Peyer's patch (tissue), 4 donors: ENCODE measurements around the gene PLXNA2. TPM values are rescaled to one million over a fixed set of nuclear protein-coding genes. Genes with fewer than 3 reads are reported as not detected.

Experiments used
- DNase-seq, 3 donors: peaks; one replicate each; pipeline ENCODE4 v3.0.0-alpha.2; 2017 to 2019
- H3K27ac ChIP-seq, 4 donors: fragments of 200-600 bp; sonication (generic); one replicate each; pipeline ENCODE4 v1.5.1; 2016 to 2019
- H3K27me3 ChIP-seq, 2 donors: fragments of 200-600 bp; sonication (generic); one replicate each; pipeline ENCODE4 v1.5.1; 2019
- H3K36me3 ChIP-seq, 3 donors: fragments of 200-600 bp; sonication (generic); one replicate each; pipeline ENCODE4 v1.5.1; 2016 to 2019
- H3K4me1 ChIP-seq, 4 donors: fragments of 200-600 bp; sonication (generic); one replicate each; pipeline ENCODE4 v1.5.1; 2016 to 2019
- H3K4me3 ChIP-seq, 4 donors: fragments of 200-600 bp; sonication (generic); 1 replicate in 3 of 4; 2 replicates in 1 of 4; pipeline ENCODE4 v1.5.1; 2016 to 2019; ENCODE audit warnings: mild to moderate bottlenecking in 1 of 4
- H3K9me3 ChIP-seq, 4 donors: fragments of 200-600 bp; sonication (generic); one replicate each; pipeline ENCODE4 v1.5.1; 2016 to 2019; ENCODE audit warnings: mild to moderate bottlenecking in 1 of 4
- POLR2A ChIP-seq, 2 donors: fragments of 450-650 bp; IDR thresholded peaks; one replicate each; pipeline ENCODE4 v1.5.1; 2017; ENCODE audit warnings: antibody characterized with exemption in 2 of 2, mild to moderate bottlenecking in 2 of 2, moderate library complexity in 2 of 2
- total RNA-seq, 4 donors: library from RNA; depleted of rRNA; stranded (reverse); fragments of >200 nt; gene quantifications; one replicate each; pipeline ENCODE4 v1.1.0, GENCODE V29; 2016
- TF ChIP-seq, protein P1 (sequence below), 6 experiments: fragments of 450-650 bp in 4 of 6; fragments of 200-600 bp in 2 of 6; sonication (generic) in 1 of 6; IDR thresholded peaks; one replicate each; pipeline ENCODE4 v1.5.1; 2017 to 2019; ENCODE audit warnings: antibody characterized with exemption in 6 of 6, mild to moderate bottlenecking in 3 of 6, moderate library complexity in 1 of 6

PLXNA2 gene
- total RNA-seq, 4 donors from 2014 or later = 51.5 to 70.2 (median 62.5) TPM

- H3K27ac ChIP-seq = no peak overlapping the region
- TF ChIP-seq, protein P1, sequence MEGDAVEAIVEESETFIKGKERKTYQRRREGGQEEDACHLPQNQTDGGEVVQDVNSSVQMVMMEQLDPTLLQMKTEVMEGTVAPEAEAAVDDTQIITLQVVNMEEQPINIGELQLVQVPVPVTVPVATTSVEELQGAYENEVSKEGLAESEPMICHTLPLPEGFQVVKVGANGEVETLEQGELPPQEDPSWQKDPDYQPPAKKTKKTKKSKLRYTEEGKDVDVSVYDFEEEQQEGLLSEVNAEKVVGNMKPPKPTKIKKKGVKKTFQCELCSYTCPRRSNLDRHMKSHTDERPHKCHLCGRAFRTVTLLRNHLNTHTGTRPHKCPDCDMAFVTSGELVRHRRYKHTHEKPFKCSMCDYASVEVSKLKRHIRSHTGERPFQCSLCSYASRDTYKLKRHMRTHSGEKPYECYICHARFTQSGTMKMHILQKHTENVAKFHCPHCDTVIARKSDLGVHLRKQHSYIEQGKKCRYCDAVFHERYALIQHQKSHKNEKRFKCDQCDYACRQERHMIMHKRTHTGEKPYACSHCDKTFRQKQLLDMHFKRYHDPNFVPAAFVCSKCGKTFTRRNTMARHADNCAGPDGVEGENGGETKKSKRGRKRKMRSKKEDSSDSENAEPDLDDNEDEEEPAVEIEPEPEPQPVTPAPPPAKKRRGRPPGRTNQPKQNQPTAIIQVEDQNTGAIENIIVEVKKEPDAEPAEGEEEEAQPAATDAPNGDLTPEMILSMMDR (IDR thresholded peaks at IDR 0.05) = no peak
- no peak for TF ChIP-seq POLR2A (IDR thresholded peaks at IDR 0.05)
- no peak for DNase-seq
Observed at GRCh38 chr1:208141610-208142192, 102.5 kb downstream of the PLXNA2 start.

DNA sequence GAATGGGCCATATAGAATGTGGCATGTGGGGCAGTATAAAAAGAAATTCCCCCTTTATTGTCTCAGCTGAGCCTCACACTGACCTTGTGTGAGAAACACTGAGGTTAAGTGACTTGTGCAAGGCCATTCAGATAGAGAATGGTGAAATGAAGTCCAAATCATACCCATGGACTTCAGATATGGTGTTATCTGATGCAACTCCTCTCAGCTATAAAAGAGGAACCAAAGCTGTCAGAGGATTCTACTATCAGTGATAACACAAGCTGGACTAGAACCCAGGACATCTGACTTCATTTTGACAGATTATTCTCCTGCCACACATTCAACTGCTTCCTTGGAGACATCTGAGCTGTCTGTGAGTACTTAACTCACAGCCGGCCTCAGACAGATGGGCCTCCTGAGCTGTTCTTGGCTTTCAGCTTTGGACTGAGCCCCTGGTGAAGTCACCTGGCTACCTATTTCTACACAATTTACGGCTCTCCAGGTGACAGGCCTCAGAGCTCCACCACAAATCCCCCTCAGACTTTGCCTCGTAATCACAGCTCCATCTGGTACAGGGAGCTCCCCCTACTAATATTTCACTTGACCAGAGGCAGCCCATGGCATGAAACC, 104.6 kb downstream of the PLXNA2 start:
- no peak for TF ChIP-seq POLR2A (IDR thresholded peaks at IDR 0.05)
- TF ChIP-seq, protein P1 (IDR thresholded peaks at IDR 0.05) = no peak
- Histone ChIP-seq H3K27me3 (no peaks in the 10 kb centered on the region), H3K27ac (no peak overlapping the region), H3K4me1 (peaks cover 0 to 12% (median 0%) of the 10 kb centered on the region in 4 donors), H3K9me3 (no peaks in the 10 kb centered on the region), H3K4me3 (no peak overlapping the region), H3K36me3 (peaks cover 0 to 35% (median 0%) of the 10 kb centered on the region in 3 donors)
- no peak for DNase-seq

More at GRCh38 chr1:208141610-208142192, 102.5 kb downstream of the PLXNA2 start:
- peaks cover 0 to 35% (median 0%) of the 10 kb centered on the region in 3 donors for H3K36me3 ChIP-seq
- H3K9me3 ChIP-seq = no peaks in the 10 kb centered on the region
- H3K4me3 ChIP-seq = no peak overlapping the region
- peaks cover 0 to 12% (median 0%) of the 10 kb centered on the region in 4 donors for H3K4me1 ChIP-seq
- H3K27me3 ChIP-seq = no peaks in the 10 kb centered on the region

- Histone ChIP-seq H3K36me3 (peaks cover 0 to 32% (median 0%) of the 10 kb centered on the region in 3 donors), H3K27ac (no peak overlapping the region), H3K9me3 (no peaks in the 10 kb centered on the region), H3K4me1 (peaks cover 0 to 3% (median 0%) of the 10 kb centered on the region in 4 donors), H3K27me3 (no peaks in the 10 kb centered on the region), H3K4me3 (no peak overlapping the region)
- DNase-seq = no peak
- TF ChIP-seq, protein P1 (IDR thresholded peaks at IDR 0.05) = no peak
- no peak for TF ChIP-seq POLR2A (IDR thresholded peaks at IDR 0.05)
Observed at GRCh38 chr1:208137193-208137592, 107.0 kb downstream of the PLXNA2 start.

DNA sequence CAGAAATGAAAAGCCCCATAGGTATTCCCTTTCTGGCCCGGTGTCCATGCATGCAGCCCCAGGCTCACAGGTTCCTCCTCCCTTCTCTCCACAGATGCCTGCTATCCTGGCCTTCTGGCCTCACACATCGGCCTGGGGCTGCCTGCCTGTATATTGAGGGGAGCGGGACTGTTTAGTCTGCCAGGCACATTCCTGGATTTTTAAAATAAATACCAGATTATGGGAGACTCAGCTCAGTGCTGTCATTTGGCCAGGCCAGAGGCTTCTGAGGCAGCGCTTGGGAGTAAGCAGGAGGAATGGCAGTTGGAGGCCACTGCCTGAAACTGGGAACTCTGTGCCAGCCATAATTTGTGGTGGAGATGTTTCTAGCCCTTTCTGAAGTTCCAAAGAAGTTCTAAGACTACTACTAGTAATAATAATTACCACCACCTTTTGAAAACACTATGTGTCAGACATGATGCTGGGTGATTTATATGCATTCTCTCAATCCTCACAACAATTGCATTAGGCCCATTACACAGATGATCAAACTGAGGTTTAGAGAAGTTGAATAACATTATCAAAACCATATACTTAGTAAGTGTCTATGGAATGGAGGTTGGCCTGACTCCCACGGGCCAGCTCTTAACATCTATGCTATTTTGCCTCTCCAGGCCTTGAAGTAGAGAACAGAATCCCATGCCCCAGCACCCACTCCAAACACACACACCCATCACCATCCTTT, 107.6 kb downstream of the PLXNA2 start:
- Histone ChIP-seq H3K27me3 (no peaks in the 10 kb centered on the region), H3K36me3 (peaks cover 0 to 26% (median 0%) of the 10 kb centered on the region in 3 donors), H3K4me1 (peaks cover 0 to 5% (median 0%) of the 10 kb centered on the region in 4 donors), H3K27ac (no peak overlapping the region), H3K9me3 (no peaks in the 10 kb centered on the region), H3K4me3 (no peak overlapping the region)
- no peak for TF ChIP-seq POLR2A (IDR thresholded peaks at IDR 0.05)
- TF ChIP-seq, protein P1 (IDR thresholded peaks at IDR 0.05) = no peak
- no peak for DNase-seq

DNA sequence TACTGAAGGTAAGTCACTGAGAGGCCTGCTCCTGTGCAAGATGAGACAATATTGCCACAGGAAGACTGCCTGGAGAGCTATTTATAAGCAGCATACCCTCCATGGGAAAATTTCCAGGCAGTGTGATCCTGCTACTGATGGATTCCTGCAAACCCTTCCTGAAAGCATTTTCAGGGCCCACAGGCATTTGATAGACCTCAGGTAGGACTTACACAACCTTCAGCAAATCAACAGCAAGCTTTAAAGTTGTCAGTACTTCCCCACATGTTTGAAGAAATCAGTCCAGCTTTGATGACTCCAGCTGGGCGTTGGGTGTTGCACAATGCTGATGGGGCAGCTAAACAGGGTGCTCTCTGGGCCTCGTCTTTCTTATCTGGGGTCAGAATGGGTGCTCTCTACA, 108.8 kb downstream of the PLXNA2 start:
- H3K4me1 ChIP-seq = peaks cover 0 to 5% (median 0%) of the 10 kb centered on the region in 4 donors
- H3K27ac ChIP-seq = no peak overlapping the region
- H3K4me3 ChIP-seq = no peak overlapping the region
- no peaks in the 10 kb centered on the region for H3K27me3 ChIP-seq
- H3K9me3 ChIP-seq = no peaks in the 10 kb centered on the region
- peaks cover 0 to 15% (median 0%) of the 10 kb centered on the region in 3 donors for H3K36me3 ChIP-seq
- no peak for TF ChIP-seq POLR2A (IDR thresholded peaks at IDR 0.05)
- TF ChIP-seq, protein P1 (IDR thresholded peaks at IDR 0.05) = no peak
- no peak for DNase-seq
